HG02970 (cell line): ENCODE measurements around the gene UVSSA.
"Not testable (repeated sequence)": the region's sequence is repeated elsewhere in the genome, so short reads cannot be mapped to it uniquely, and the experiment has no call there.

Source experiments
- ATAC-seq: cut with Tn5 transposase; IDR thresholded peaks from one replicate; pipeline ENCODE4 v1.9.1; 2021; ENCODE audit warnings: mild to moderate bottlenecking, moderate library complexity, moderate number of reproducible peaks; ENCODE audit not compliant: unreplicated experiment, low FRiP score

The UVSSA gene

DNA sequence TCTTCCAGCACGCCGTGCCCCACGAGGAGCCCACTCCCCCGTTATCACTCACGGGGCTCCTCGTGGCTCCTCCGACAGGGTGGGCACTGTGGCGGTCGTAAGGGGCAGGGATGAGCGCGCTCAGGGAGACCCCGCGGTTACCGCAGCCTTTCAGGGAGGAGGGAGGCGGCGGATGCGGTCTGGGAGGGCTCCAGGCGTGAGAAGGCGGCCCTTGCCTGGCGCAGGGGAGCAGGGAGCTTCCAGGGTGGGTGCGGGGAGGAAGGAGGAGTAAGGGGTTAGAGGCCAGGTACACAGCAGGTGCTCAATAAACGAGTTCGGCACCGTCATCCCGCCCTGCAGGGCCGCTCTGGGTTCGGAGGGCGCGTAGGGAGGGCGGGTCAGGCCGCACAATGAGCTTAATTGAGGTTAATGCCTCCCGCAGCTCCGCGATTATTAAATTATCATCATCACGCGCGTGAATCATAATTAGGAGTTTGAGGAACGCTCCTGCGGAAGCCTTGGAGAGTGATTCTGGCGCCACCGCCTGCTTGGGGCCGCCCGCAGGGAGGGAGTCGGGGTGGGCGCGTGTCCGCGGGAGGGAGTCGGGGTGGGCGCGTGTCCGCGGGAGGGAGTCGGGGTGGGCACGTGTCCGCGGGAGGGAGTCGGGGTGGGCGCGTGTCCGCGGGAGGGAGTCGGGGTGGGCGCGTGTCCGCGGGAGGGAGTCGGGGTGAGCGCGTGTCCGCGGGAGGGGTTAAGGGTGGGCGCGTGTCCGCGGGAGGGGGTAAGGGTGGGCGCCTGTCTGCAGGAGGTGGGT lies 66.9 kb downstream of the UVSSA start:
- ATAC-seq = no peak

DNA sequence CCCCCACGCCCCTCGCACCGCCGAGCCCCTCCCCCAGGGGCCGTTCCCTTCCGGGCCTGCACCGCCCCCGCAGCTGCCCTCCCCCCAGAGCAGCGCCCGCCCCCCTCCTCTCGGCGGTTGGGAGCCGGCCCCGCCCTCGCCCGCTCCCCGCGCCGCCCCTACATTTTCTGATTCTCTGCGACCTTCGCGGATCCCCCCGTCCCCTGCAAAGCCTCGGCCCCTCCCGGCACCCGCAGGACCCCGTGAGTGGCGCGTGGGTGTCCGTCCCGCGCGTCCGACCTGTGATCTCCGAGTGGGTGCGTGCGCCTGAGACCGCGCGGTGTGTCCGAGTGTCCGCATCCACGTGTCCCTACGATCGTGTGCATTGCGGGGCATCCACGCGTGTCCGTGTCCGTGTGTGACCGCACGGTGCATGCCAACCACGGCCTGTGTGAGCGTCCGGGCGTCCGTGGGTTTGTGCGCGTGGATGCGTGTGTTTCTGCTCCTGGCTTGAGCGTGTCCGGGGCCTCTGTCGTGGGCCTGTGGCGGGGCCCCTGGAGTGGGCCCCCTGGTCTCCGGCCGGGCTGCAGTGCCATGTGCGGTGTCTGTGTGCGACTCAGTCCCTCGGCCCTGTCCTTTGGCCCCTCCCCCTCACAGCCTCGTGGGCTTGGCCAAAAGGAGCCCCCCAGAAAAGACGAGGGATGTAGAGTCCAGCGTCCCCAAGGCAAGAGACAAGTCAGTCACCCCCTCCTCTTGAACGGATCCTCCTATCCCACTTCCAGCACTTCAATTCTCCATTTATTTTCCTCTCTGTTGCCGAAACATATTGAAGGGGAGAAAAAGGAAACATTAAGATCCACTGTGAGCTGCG lies 68.0 kb downstream of the UVSSA start:
- no peak for ATAC-seq

DNA sequence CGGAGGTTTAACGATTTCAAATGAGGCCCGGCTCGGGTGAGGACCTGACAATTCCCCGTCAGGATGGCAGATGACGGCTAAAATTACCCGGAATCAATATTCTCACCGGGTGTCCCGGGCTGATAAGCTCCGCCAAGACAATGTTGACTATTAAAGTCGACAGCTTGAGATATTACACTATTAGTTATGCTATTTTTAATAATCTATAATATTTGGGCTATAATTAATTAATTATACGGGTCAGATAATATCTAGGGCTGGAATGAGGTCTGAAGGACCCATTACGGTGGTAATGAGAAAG lies 68.6 kb downstream of the UVSSA start:
- ATAC-seq = no peak

DNA sequence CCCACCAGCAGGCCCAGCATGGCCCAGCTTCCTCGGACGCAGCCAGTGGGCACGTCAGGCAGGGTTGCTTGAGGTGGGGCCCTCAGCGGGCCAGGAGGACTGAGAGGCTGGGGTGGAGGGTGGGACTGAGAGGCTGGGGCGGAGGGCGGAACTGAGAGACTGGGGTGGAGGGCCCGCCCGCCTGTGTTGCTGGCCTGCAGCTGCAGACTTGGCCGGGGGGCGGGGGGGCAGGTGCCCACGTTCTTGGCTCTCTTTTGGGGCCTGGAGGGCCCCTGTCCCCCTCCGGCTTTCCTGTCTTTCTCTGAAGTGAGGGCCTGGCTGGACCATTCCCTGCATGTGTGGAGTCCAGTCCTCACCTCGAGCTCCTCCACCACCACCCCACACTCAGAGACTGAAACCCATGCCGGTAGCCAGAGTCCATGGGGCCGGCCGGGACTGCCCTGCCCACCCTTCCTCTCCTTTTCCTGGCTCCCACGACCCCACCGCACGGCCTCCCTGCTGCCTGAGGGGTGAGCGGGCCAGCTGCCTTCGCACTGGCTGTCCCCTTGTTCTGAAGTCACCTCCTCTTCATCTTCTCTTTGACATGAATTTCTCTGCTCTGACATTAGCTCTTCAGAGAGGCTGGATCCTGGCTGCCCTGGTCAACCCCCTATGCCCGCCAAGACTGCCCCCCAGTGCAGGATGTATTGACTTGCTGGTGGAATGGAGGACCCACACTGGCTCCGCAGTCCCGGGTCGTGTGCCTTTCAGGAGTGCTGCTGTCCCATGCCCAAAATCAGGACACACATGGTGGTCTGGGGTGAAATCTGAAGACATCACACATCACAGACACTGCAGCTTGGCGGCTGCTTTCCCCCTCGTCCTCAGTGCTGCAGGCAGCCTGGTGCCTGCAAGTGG lies 69.3 kb downstream of the UVSSA start:
- ATAC-seq = no peak

DNA sequence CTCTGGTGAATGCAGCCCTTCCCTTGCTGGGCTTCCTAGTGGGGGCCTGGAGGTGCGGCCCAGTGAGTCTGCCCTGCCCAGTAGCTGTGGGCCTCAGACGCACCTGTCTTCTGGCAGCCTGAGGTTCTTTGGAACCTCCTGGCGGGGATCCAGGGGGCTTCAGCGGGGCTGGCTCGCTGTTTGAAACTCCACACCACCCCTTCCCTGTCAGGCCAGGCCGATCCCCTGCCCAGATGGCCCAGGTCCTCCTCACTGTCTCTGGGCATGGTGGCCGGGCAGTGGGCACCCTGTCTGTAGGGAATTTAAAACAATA lies 69.9 kb downstream of the UVSSA start:
- no peak for ATAC-seq

DNA sequence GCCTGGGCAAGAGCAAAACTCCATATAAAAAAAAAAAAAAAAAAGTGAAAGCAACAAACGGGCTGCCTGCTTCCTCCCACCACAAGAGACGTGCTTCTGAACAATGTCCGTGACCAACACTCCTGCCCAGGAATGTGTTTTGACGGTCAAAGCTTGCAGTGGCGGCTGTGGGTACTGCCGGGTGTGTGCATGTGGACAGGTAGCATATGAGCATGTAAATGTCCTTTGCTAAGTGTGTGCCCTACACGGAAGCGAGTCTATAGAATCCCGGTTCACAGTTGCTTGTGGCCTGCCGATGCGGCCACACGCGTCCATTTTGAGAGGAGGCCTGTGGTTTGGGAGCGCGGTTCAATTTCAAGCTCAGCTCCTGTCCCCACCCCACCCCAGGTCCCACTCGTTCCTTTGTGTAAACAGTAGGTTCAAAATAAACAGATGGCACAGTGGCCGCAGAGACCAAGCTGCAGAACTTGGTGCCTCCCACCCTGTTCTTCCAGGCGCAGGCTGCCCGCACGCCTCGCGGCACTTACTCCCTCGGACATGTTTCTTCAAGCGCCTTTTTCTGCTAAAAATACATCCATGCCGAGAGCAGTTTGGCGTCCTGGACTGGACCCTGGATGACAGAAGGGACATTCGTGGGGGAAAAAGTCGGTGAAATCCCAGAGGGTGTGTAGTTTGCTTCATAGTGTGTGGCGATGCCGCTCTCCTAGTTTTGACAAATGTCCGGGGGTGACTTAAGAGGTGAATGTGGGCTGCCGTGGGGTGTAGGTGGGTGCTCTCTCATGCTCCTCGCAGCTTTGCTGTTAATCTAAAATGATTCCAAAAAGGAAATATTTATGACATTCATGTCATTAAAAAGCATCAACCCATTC lies 70.7 kb downstream of the UVSSA start:
- no peak for ATAC-seq

DNA sequence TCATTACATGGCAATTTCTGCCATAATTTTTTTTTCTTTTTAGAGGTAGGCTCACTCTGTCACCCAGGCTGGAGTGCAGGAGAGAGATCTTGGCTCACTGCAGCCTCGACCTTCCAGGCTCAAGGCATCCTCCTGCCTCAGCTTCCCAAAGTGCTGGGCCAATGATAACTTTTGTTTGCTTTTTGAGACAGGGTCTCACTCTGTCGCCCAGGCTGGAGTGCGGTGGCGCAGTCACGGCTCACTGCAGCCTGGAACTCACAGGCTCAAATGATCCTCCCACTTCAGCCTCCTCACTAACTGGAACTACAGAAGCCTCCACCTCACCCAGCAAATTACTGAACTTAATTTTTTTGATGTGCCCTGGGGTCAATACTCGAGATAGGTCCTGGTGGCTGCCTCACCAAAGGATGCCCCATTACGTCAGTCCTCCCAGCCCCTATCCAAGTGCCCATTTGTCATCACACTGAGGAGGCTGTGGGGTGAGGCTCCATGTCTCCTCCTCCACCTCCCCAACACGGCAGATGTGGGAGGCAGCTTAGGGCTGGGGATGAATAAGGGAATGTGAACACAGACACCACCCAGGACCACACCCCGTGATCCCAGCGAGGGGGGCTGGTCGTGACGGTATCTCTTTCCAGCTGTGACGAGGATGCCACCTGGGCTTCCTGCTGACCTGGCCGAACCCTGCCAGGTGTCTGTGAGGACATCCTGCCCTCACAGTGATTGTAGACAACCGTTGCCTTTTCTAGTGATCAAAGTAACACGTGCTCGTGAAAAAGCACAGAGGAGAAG lies 71.7 kb downstream of the UVSSA start:
- ATAC-seq = no peak

DNA sequence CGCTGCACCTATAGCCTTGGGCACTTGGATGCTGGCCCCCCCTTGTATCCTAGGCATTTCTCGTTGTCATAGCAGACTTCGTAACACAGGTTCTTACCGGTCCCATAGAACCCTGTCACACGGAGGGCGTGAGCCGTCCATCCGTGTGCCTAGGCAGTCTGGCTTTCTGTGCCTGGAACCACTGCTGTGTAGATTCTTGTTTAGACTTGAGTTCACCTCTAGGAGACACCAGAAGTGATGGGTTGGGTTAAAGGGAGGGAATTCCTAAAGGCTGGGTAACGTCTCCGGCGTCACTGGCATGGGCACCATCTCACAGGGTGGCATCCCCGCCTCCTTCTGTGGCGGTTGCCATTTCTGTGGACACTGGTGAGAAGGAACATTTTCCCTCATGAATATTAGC lies 72.7 kb downstream of the UVSSA start:
- ATAC-seq = no peak

DNA sequence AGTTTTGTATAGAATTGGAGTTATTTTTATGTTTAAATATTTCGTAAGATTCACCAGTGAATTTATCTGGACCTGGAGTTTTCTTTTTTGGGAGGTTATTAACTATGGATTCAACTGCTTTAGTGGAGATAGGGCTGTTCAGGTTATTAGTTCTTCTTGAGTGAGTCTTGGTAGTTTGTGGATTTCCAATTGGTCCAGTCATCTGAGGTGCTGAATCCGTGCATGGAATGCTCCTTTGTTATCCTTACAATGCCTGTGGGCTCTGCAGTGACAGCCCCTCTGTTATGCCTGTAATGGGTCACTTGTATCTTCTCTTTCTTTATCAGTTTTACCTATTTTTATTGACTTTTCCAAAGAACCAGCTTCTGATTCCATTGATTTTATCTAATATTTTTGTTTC lies 74.6 kb downstream of the UVSSA start:
- ATAC-seq = no peak

DNA sequence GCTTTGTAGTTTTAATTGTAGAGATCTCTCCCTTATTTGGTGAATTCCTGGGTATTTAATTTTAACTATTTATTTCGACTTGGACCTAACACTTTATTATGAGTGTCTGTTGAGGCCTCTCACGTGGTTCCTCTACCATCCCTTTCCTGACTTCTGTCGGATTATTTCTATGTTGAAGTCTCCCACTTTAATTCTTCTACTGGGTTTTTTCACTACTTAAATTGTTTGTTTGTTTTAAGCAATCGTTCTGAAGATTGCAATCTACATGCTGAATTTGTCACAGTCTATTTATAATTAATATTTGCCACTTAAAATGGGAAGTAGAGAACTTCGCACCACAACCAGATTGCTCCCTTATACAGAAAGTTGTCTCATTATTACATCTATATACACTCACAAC lies 80.0 kb downstream of the UVSSA start:
- no peak for ATAC-seq

DNA sequence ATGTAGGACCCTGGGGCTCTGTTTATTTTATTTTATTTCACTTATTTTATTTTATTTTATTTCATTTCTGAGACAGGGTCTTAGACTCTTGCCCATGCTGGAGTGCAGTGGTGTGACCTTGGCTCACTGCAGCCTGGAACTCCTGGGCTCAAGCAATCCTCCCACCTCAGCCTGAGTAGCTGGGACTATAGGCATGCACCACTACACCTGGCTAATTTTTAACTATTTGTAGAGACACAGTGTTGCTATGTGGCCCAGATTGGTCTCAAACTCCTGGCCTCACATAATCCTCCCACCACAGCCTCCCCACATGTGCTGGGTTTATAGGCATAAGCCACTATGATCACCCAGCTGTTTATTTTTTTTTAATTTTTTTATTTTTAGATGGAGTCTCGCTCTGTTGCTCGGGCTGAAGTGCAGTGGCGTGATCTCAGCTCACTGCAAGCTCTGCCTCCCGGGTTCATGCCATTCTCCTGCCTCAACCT lies 96.7 kb downstream of the UVSSA start:
- not testable (repeated sequence) for ATAC-seq
